Measurements from ENCODE around the gene ANGPTL2.

ANGPTL2 gene

GRCh38 chr9:127136081-127136879 is 13.8 kb upstream of the ANGPTL2 start:
- DNase-seq, result no peak

- no peak for DNase-seq
Measured at GRCh38 chr9:127135056-127135745, 12.8 kb upstream of the ANGPTL2 start.

GRCh38 chr9:127133739-127134167 is 11.3 kb upstream of the ANGPTL2 start:
- DNase-seq, result no peak

GRCh38 chr9:127132921-127133647 is 10.6 kb upstream of the ANGPTL2 start:
- DNase-seq, result peak; percentile 56

- DNase-seq, result no peak
Measured at GRCh38 chr9:127132375-127132774, 9.9 kb upstream of the ANGPTL2 start.

- no peak for DNase-seq
Measured at GRCh38 chr9:127131871-127132270, 9.4 kb upstream of the ANGPTL2 start.

- no peak for DNase-seq
Measured at GRCh38 chr9:127130661-127131538, 8.5 kb upstream of the ANGPTL2 start.

GRCh38 chr9:127130235-127130634 is 7.8 kb upstream of the ANGPTL2 start:
- DNase-seq, result no peak

GRCh38 chr9:127129718-127130085 is 7.3 kb upstream of the ANGPTL2 start:
- DNase-seq, result no peak

- DNase-seq, result no peak
Measured at GRCh38 chr9:127129073-127129717, 6.8 kb upstream of the ANGPTL2 start.

GRCh38 chr9:127128341-127129072 is 6.1 kb upstream of the ANGPTL2 start:
- DNase-seq, result peak; percentile 68

- no peak for DNase-seq
Measured at GRCh38 chr9:127126971-127127370, 4.5 kb upstream of the ANGPTL2 start.

GRCh38 chr9:127124792-127125191 is 2.4 kb upstream of the ANGPTL2 start:
- DNase-seq, result no peak

- no peak for DNase-seq
Measured at GRCh38 chr9:127124111-127124531, 1.7 kb upstream of the ANGPTL2 start.

- DNase-seq, result peak; percentile 62
Measured at GRCh38 chr9:127123064-127123890, 842 bp upstream of the ANGPTL2 start.

- DNase-seq, result no peak
Measured at GRCh38 chr9:127121628-127122175, 733 bp downstream of the ANGPTL2 start.

- DNase-seq, result no peak
Measured at GRCh38 chr9:127119320-127119709, 3.1 kb downstream of the ANGPTL2 start.

- DNase-seq, result no peak
Measured at GRCh38 chr9:127118597-127119319, 3.7 kb downstream of the ANGPTL2 start.

GRCh38 chr9:127117801-127118200 is 4.6 kb downstream of the ANGPTL2 start:
- DNase-seq, result no peak
